ENCODE measurements around the gene NOP56.

DNA sequence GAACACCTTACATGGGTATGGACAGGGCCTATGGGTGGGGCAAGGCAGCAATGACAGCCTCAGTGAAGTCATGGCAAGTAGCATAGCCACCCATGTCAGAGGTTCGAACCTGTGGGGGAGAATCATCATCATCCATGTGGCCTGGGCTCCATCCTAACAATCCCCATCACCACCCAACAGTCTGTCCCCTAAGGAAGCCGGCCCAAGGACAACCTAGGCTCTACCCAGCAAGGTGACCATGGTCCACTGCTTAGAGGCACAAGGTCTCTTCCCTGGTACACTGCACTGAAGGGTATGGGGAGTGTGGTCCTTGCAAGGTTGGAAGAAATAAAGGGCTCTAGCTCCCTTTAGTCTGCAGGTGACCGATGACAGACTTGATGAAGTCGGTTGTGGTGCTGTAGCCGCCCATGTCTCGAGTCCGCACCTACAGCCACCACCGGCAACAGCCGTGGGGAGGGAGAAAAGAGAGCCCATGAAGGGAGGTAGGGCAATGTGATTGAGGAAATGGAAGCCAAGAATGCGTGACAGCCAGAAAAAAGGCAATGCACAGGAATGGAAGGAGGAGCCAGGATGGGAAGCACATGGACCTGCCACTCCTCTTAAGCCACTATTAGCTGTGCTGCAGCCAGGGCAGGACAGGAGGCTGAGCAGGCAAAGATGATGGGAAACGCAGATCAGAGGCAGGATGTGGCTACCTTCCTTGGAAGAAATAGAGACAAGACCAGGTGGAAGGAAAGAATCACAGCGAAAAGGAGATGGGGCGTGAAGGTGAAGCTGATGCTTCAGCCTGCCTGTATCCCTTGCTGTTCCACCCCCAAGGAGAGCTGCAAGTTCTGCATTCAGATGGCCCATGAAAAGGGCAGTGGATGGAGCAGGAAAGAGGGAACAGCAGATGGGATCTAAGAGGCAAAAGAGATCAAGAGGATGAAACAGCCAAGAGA lies 6.3 kb downstream of the NOP56 start:
- TF ChIP-seq, protein P1, sequence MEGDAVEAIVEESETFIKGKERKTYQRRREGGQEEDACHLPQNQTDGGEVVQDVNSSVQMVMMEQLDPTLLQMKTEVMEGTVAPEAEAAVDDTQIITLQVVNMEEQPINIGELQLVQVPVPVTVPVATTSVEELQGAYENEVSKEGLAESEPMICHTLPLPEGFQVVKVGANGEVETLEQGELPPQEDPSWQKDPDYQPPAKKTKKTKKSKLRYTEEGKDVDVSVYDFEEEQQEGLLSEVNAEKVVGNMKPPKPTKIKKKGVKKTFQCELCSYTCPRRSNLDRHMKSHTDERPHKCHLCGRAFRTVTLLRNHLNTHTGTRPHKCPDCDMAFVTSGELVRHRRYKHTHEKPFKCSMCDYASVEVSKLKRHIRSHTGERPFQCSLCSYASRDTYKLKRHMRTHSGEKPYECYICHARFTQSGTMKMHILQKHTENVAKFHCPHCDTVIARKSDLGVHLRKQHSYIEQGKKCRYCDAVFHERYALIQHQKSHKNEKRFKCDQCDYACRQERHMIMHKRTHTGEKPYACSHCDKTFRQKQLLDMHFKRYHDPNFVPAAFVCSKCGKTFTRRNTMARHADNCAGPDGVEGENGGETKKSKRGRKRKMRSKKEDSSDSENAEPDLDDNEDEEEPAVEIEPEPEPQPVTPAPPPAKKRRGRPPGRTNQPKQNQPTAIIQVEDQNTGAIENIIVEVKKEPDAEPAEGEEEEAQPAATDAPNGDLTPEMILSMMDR (IDR thresholded peaks at IDR 0.05; ENCODE audit: control extremely low read depth in 1 of 3, insufficient read depth in 1 of 3, low read depth in 1 of 3, low read length in 3 of 3), result no peak
- TF ChIP-seq MAFK (IDR thresholded peaks at IDR 0.05; ENCODE audit: low read depth, low read length) (no peak), SIN3A (conservative IDR thresholded peaks at IDR 0.05 in 1 of 2, IDR thresholded peaks at IDR 0.05 in 1 of 2; ENCODE audit: low read depth in 1 of 2, low read length in 2 of 2) (no peak; a peak in 1 of 4 replicates), POLR2A (IDR thresholded peaks at IDR 0.05; ENCODE audit: control extremely low read depth in 1 of 2, low read depth in 2 of 2, low read length in 2 of 2) (peak; percentile 74 to 81; a peak in 2 of 3 replicates)
